ENCODE results near the gene NLRC3. TPM values are rescaled to one million over a fixed set of nuclear protein-coding genes. Genes with fewer than 3 reads are reported as not detected.

The NLRC3 gene
- total RNA-seq, 1 experiment from 2014 or later, result 0.26 TPM

GRCh38 chr16:3550851-3551847 is 26.1 kb downstream of the NLRC3 start (continued):
- TF ChIP-seq, protein P1, sequence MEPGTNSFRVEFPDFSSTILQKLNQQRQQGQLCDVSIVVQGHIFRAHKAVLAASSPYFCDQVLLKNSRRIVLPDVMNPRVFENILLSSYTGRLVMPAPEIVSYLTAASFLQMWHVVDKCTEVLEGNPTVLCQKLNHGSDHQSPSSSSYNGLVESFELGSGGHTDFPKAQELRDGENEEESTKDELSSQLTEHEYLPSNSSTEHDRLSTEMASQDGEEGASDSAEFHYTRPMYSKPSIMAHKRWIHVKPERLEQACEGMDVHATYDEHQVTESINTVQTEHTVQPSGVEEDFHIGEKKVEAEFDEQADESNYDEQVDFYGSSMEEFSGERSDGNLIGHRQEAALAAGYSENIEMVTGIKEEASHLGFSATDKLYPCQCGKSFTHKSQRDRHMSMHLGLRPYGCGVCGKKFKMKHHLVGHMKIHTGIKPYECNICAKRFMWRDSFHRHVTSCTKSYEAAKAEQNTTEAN (CRISPR knock-in tag; IDR thresholded peaks at IDR 0.05), result no peak
- TF ChIP-seq, protein P2, sequence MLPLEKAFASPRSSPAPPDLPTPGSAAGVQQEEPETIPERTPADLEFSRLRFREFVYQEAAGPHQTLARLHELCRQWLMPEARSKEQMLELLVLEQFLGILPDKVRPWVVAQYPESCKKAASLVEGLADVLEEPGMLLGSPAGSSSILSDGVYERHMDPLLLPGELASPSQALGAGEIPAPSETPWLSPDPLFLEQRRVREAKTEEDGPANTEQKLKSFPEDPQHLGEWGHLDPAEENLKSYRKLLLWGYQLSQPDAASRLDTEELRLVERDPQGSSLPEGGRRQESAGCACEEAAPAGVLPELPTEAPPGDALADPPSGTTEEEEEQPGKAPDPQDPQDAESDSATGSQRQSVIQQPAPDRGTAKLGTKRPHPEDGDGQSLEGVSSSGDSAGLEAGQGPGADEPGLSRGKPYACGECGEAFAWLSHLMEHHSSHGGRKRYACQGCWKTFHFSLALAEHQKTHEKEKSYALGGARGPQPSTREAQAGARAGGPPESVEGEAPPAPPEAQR (CRISPR knock-in tag; IDR thresholded peaks at IDR 0.05), result no peak
- TF ChIP-seq AR (CRISPR knock-in tag; IDR thresholded peaks at IDR 0.05), result no peak
- TF ChIP-seq FOXJ3 (CRISPR knock-in tag; IDR thresholded peaks at IDR 0.05; ENCODE audit: borderline replicate concordance), result no peak
- TF ChIP-seq E2F4 (CRISPR knock-in tag; IDR thresholded peaks at IDR 0.05; ENCODE audit: borderline replicate concordance, low read depth), result no peak
- TF ChIP-seq EMX1 (CRISPR knock-in tag; IDR thresholded peaks at IDR 0.05), result no peak
- no peak for TF ChIP-seq ZMAT4 (CRISPR knock-in tag; IDR thresholded peaks at IDR 0.05)
- no peak for TF ChIP-seq ATF6 (CRISPR knock-in tag; IDR thresholded peaks at IDR 0.05)
- TF ChIP-seq ZNF317 (CRISPR knock-in tag; IDR thresholded peaks at IDR 0.05; ENCODE audit: borderline replicate concordance, low read depth), result no peak

DNA sequence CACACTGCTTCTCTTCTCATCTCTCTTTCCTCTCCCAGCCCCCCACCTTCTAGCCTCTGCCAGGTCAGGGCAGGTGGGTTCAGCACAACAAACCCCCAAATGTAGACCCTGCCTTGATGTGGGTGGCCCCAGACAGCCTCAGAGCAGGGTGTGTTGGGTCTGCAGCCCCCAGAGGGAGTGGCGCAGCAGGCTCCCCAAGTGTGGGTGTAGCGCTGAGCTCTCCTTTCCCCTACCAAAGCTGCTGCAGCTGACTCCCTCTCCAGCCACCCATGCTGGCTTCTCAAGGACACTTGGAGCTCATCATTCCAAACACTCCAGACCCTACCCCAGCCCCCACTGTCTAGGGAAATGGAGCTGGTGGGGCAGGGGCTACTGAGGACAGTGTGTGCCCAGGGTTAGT is 27.3 kb downstream of the NLRC3 start:
- no peaks in the 10 kb centered on the region for H3K36me3 Mint-ChIP-seq
- peaks cover 38% of the 10 kb centered on the region for H3K27me3 Mint-ChIP-seq (ENCODE audit: low read depth)
- DNase-seq (ENCODE audit: low spot score) (no peak), ATAC-seq (no peak)
- peaks cover 17% of the 10 kb centered on the region for H3K9me3 Mint-ChIP-seq
- H3K27ac Mint-ChIP-seq, result no peak overlapping the region
- no peak overlapping the region for H3K4me3 Mint-ChIP-seq
- TF ChIP-seq ZNF317 (CRISPR knock-in tag; IDR thresholded peaks at IDR 0.05; ENCODE audit: borderline replicate concordance, low read depth) (no peak), TEAD1 (CRISPR knock-in tag; IDR thresholded peaks at IDR 0.05) (no peak), ETV6 (CRISPR knock-in tag; IDR thresholded peaks at IDR 0.05) (no peak), ZNF396 (CRISPR knock-in tag; IDR thresholded peaks at IDR 0.05; ENCODE audit: borderline replicate concordance) (no peak), SP1 (CRISPR knock-in tag; conservative IDR thresholded peaks at IDR 0.05) (no peak), NR1H2 (CRISPR knock-in tag; IDR thresholded peaks at IDR 0.05) (no peak), JAZF1 (CRISPR knock-in tag; IDR thresholded peaks at IDR 0.05) (no peak), USF1 (CRISPR knock-in tag; IDR thresholded peaks at IDR 0.05) (no peak), TP53 (CRISPR knock-in tag; IDR thresholded peaks at IDR 0.05) (no peak), CREB1 (CRISPR knock-in tag; IDR thresholded peaks at IDR 0.05) (no peak), MXD4 (CRISPR knock-in tag; IDR thresholded peaks at IDR 0.05; ENCODE audit: borderline replicate concordance) (no peak), TEAD4 (CRISPR knock-in tag; IDR thresholded peaks at IDR 0.05) (no peak), MYBL2 (CRISPR knock-in tag; IDR thresholded peaks at IDR 0.05) (no peak), SMAD3 (CRISPR knock-in tag; IDR thresholded peaks at IDR 0.05; ENCODE audit: borderline replicate concordance) (no peak)
- TF ChIP-seq, protein P3, sequence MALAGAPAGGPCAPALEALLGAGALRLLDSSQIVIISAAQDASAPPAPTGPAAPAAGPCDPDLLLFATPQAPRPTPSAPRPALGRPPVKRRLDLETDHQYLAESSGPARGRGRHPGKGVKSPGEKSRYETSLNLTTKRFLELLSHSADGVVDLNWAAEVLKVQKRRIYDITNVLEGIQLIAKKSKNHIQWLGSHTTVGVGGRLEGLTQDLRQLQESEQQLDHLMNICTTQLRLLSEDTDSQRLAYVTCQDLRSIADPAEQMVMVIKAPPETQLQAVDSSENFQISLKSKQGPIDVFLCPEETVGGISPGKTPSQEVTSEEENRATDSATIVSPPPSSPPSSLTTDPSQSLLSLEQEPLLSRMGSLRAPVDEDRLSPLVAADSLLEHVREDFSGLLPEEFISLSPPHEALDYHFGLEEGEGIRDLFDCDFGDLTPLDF (CRISPR knock-in tag; IDR thresholded peaks at IDR 0.05), result no peak
- TF ChIP-seq, protein P1 (CRISPR knock-in tag; IDR thresholded peaks at IDR 0.05), result no peak
- CTCF ChIA-PET, result no interaction called here
- POLR2A ChIA-PET, result no interaction called here
- H3K4me1 Mint-ChIP-seq, result peaks cover 30% of the 10 kb centered on the region
